Measurements from ENCODE around the gene VCPKMT. TPM values are rescaled to one million over a fixed set of nuclear protein-coding genes. Genes with fewer than 3 reads are reported as not detected.
"Not testable (repeated sequence)": the region's sequence is repeated elsewhere in the genome, so short reads cannot be mapped to it uniquely, and the experiment has no call there.

The VCPKMT gene
- total RNA-seq, 1 experiment from 2014 or later, result 9.7 TPM

GRCh38 chr14:50082308-50082742 is 34.0 kb downstream of the VCPKMT start:
- POLR2A ChIA-PET, result no interaction called here
- no peak overlapping the region for H3K4me3 ChIP-seq (ENCODE audit: low read depth, low read length)
- no peaks in the 10 kb centered on the region for H3K9me3 ChIP-seq
- no TSS peak for BruUV-seq (replicated peaks)
- H3K4me3 Mint-ChIP-seq (ENCODE audit: unreplicated experiment), result no peak overlapping the region
- no peaks in the 10 kb centered on the region for H3K4me1 Mint-ChIP-seq (ENCODE audit: low read depth, unreplicated experiment)
- no peak overlapping the region for H3K27ac Mint-ChIP-seq (ENCODE audit: unreplicated experiment)
- no peaks in the 10 kb centered on the region for H3K36me3 Mint-ChIP-seq (ENCODE audit: insufficient read depth, unreplicated experiment)
- no peak for DNase-seq
- no peaks in the 10 kb centered on the region for H3K27me3 Mint-ChIP-seq (ENCODE audit: insufficient read depth, unreplicated experiment)
- H3K27me3 ChIP-seq (replicated peaks; ENCODE audit: control insufficient read depth, insufficient read depth, low read length), result no peaks in the 10 kb centered on the region
- H3K9me3 Mint-ChIP-seq (ENCODE audit: unreplicated experiment), result no peaks in the 10 kb centered on the region
- CTCF ChIA-PET, result no interaction called here
- H3K36me3 ChIP-seq (ENCODE audit: control insufficient read depth, insufficient read depth, low read length), result no peaks in the 10 kb centered on the region
- intact Hi-C loops (cut with micrococcal nuclease; ENCODE audit: unreplicated experiment), result no loop called here
- TF ChIP-seq CTCF (IDR thresholded peaks at IDR 0.05; ENCODE audit: insufficient read depth in 1 of 2, low read depth in 1 of 2, low read length in 1 of 2, severe bottlenecking in 1 of 2, unreplicated experiment in 1 of 2), result no peak
- no peaks in the 10 kb centered on the region for H3K4me1 ChIP-seq

GRCh38 chr14:50079103-50079502 is 37.3 kb downstream of the VCPKMT start:
- H3K4me1 ChIP-seq; H3K9me3 Mint-ChIP-seq (ENCODE audit: unreplicated experiment); POLR2A ChIA-PET; H3K27me3 ChIP-seq (replicated peaks; ENCODE audit: control insufficient read depth, insufficient read depth, low read length); H3K4me3 ChIP-seq (ENCODE audit: low read depth, low read length); H3K27me3 Mint-ChIP-seq (ENCODE audit: insufficient read depth, unreplicated experiment); H3K27ac Mint-ChIP-seq (ENCODE audit: unreplicated experiment); CTCF ChIA-PET; H3K36me3 Mint-ChIP-seq (ENCODE audit: insufficient read depth, unreplicated experiment); H3K9me3 ChIP-seq; intact Hi-C loops (cut with micrococcal nuclease; ENCODE audit: unreplicated experiment); H3K36me3 ChIP-seq (ENCODE audit: control insufficient read depth, insufficient read depth, low read length); BruUV-seq (replicated peaks); H3K4me3 Mint-ChIP-seq (ENCODE audit: unreplicated experiment); DNase-seq; H3K4me1 Mint-ChIP-seq (ENCODE audit: low read depth, unreplicated experiment): not testable (repeated sequence)

- peaks cover 31% of the 10 kb centered on the region for H3K4me1 ChIP-seq
- H3K4me3 Mint-ChIP-seq (ENCODE audit: unreplicated experiment); CTCF ChIA-PET; H3K4me3 ChIP-seq (ENCODE audit: low read depth, low read length); H3K9me3 Mint-ChIP-seq (ENCODE audit: unreplicated experiment); H3K36me3 Mint-ChIP-seq (ENCODE audit: insufficient read depth, unreplicated experiment); H3K36me3 ChIP-seq (ENCODE audit: control insufficient read depth, insufficient read depth, low read length); H3K9me3 ChIP-seq; POLR2A ChIA-PET; intact Hi-C loops (cut with micrococcal nuclease; ENCODE audit: unreplicated experiment); H3K27me3 ChIP-seq (replicated peaks; ENCODE audit: control insufficient read depth, insufficient read depth, low read length); BruUV-seq (replicated peaks); DNase-seq; H3K27ac Mint-ChIP-seq (ENCODE audit: unreplicated experiment); H3K27me3 Mint-ChIP-seq (ENCODE audit: insufficient read depth, unreplicated experiment): not testable (repeated sequence)
- H3K4me1 Mint-ChIP-seq (ENCODE audit: low read depth, unreplicated experiment), result peaks cover 28% of the 10 kb centered on the region
Measured at GRCh38 chr14:50073663-50074062, 42.7 kb downstream of the VCPKMT start.

GRCh38 chr14:50072395-50072794 is 44.0 kb downstream of the VCPKMT start:
- no peaks in the 10 kb centered on the region for H3K36me3 ChIP-seq (ENCODE audit: control insufficient read depth, insufficient read depth, low read length)
- H3K27me3 Mint-ChIP-seq (ENCODE audit: insufficient read depth, unreplicated experiment), result no peaks in the 10 kb centered on the region
- no peak for TF ChIP-seq CTCF (IDR thresholded peaks at IDR 0.05; ENCODE audit: insufficient read depth in 1 of 2, low read depth in 1 of 2, low read length in 1 of 2, severe bottlenecking in 1 of 2, unreplicated experiment in 1 of 2)
- no peak overlapping the region for H3K4me3 ChIP-seq (ENCODE audit: low read depth, low read length)
- ChIA-PET CTCF (interaction anchor here (1.4 kb wide), 1 partner anchor 11 kb away, joined by 5 read pairs; no protein-coding TSS in a partner anchor), POLR2A (no interaction called here)
- peaks cover 44% of the 10 kb centered on the region for H3K4me1 ChIP-seq
- H3K9me3 ChIP-seq, result no peaks in the 10 kb centered on the region
- peaks cover 36% of the 10 kb centered on the region for H3K4me1 Mint-ChIP-seq (ENCODE audit: low read depth, unreplicated experiment)
- intact Hi-C loops (cut with micrococcal nuclease; ENCODE audit: unreplicated experiment), result no loop called here
- no peak overlapping the region for H3K27ac Mint-ChIP-seq (ENCODE audit: unreplicated experiment)
- no peaks in the 10 kb centered on the region for H3K27me3 ChIP-seq (replicated peaks; ENCODE audit: control insufficient read depth, insufficient read depth, low read length)
- H3K4me3 Mint-ChIP-seq (ENCODE audit: unreplicated experiment), result no peak overlapping the region
- no TSS peak for BruUV-seq (replicated peaks)
- peaks cover 16% of the 10 kb centered on the region for H3K36me3 Mint-ChIP-seq (ENCODE audit: insufficient read depth, unreplicated experiment)
- H3K9me3 Mint-ChIP-seq (ENCODE audit: unreplicated experiment), result peaks cover 9% of the 10 kb centered on the region
- no peak for DNase-seq

Data from Caco-2 (cell line).